ENCODE measurements around the gene CTH. TPM values are rescaled to one million over a fixed set of nuclear protein-coding genes. Genes with fewer than 3 reads are reported as not detected.

Gene CTH
- total and polyA plus RNA-seq, 11 donors: 0.74 to 3.9 (median 1.6) TPM

GRCh38 chr1:70438529-70438928, 27.5 kb downstream of the CTH start:
- Histone ChIP-seq H3K9me3 (no peaks in the 10 kb centered on the region), H3K4me3 (no peak overlapping the region), H3K4me1 (peaks cover 0 to 25% (median 10%) of the 10 kb centered on the region in 12 donors), H3K27me3 (no peaks in the 10 kb centered on the region), H3K36me3 (peaks cover 0 to 42% (median 18%) of the 10 kb centered on the region in 9 donors), H3K27ac (no peak overlapping the region)
- 84 to 91% (median 90%) methylated on average over 2 of the region's 2 CpGs for WGBS, 4 donors
- intact Hi-C loops (cut with DNase I): loop anchor here in 8 of 10 donors (5.0 to 10.0 kb wide), 4 partner anchors 49 to 616 kb away; no protein-coding TSS in a partner anchor
- ATAC-seq (no peak), DNase-seq (no peak)
- no peak for TF ChIP-seq POLR2A (IDR thresholded peaks at IDR 0.05)
- TF ChIP-seq, protein P1, sequence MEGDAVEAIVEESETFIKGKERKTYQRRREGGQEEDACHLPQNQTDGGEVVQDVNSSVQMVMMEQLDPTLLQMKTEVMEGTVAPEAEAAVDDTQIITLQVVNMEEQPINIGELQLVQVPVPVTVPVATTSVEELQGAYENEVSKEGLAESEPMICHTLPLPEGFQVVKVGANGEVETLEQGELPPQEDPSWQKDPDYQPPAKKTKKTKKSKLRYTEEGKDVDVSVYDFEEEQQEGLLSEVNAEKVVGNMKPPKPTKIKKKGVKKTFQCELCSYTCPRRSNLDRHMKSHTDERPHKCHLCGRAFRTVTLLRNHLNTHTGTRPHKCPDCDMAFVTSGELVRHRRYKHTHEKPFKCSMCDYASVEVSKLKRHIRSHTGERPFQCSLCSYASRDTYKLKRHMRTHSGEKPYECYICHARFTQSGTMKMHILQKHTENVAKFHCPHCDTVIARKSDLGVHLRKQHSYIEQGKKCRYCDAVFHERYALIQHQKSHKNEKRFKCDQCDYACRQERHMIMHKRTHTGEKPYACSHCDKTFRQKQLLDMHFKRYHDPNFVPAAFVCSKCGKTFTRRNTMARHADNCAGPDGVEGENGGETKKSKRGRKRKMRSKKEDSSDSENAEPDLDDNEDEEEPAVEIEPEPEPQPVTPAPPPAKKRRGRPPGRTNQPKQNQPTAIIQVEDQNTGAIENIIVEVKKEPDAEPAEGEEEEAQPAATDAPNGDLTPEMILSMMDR (IDR thresholded peaks at IDR 0.05): no peak

DNA sequence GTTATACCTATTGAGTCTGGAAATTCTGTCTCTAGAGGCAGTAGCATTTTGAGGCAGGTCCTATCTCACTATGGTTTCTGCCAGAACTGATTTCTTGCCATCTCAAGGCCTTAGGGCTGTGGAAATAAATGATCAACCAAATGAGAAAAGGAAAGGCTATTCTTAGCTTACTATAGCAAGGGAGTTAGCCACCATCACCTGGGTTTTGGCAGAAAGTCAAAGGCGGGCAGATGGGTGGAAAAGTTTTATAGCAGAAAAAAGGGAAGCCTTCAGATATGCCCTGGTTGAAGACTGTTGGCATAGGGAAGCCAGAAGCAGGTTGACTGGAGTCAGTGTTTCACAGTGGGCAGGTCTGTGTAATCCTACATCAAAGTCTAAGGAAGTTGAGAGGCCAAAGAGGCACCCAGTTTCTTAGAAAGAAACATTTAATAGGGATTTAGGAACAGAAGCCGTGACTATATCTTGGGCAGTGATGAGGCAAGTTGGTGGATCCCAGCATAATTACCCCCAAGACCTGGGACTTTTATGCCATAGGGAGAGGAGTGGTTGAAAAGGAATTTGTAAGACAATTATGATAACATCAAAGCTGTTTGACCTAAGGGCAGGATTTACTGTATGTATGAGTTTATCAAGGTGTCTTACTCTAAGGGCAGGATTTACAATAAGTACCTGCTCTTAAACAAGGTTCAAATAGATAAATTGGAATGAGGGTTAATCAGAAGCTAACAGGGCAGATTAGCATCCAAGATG, 29.7 kb downstream of the CTH start:
- Histone ChIP-seq H3K9me3 (no peaks in the 10 kb centered on the region), H3K36me3 (peaks cover 0 to 21% (median 0%) of the 10 kb centered on the region in 9 donors), H3K27me3 (no peaks in the 10 kb centered on the region), H3K4me3 (no peak overlapping the region), H3K4me1 (peaks cover 0 to 25% (median 10%) of the 10 kb centered on the region in 12 donors), H3K27ac (peak overlapping the region in 7 of 12 donors; percentile 2 to 65 (median 46))
- WGBS, 4 donors: 87 to 95% (median 91%) methylated on average over 2 of the region's 2 CpGs
- ATAC-seq (no peak), DNase-seq (no peak)
- intact Hi-C loops (cut with DNase I): loop anchor here in 1 of 10 donors (5.0 kb wide), 1 partner anchor 46 kb away; no protein-coding TSS in a partner anchor
- no peak for TF ChIP-seq POLR2A (IDR thresholded peaks at IDR 0.05)
- TF ChIP-seq, protein P1 (IDR thresholded peaks at IDR 0.05): no peak

DNA sequence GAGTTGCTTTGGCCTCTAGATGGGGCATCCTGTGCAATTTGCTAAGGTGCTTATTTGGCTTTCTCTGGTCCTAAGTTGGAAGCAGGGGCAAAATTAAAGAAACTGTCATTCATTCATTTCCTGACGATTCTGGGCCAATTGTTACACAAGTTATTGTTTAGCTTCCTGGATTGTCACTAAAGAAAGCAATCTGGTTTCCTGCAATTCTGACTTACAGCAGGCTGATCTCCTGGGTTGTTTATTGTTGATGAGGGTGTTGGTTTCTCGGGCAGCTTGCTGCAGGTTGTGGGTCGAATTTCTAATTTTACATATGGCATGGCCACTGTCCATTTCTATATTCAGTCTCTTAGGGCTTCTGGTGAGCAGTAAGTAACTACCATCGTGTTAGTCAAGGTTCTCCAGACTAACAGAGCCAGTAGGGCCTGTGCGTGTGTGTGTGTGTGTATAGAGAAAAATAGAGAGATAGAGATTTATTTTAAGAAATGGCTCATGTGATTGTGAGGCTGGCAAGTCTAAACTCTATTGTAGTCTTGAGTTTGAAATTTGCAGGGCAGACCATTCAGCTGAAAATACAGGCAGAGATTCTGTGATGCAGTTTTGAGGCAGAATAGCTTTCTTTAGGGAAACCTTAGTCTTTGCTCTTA, 30.4 kb downstream of the CTH start:
- intact Hi-C loops (cut with DNase I): loop anchor here in 1 of 10 donors (5.0 kb wide), 1 partner anchor 46 kb away; no protein-coding TSS in a partner anchor

More for the DNA sequence above, 30.4 kb downstream of the CTH start:
- ATAC-seq (peak; percentile 42 to 69 (median 56)), DNase-seq (peak in 1 of 5 donors; percentile 15)
- 27 to 38% (median 35%) methylated on average over 5 of the region's 5 CpGs for WGBS, 4 donors
- H3K9me3 ChIP-seq: no peaks in the 10 kb centered on the region
- no peaks in the 10 kb centered on the region for H3K27me3 ChIP-seq
- H3K27ac ChIP-seq: peak overlapping the region in 9 of 12 donors; percentile 2 to 65 (median 27)
- no peak for TF ChIP-seq POLR2A (IDR thresholded peaks at IDR 0.05)
- TF ChIP-seq, protein P1 (IDR thresholded peaks at IDR 0.05): no peak
- H3K36me3 ChIP-seq: peaks cover 0 to 15% (median 0%) of the 10 kb centered on the region in 9 donors
- H3K4me3 ChIP-seq: no peak overlapping the region
- peaks cover 0 to 25% (median 10%) of the 10 kb centered on the region in 12 donors for H3K4me1 ChIP-seq
